Activated T-cell treated with anti-CD3 and anti-CD28 coated beads, Interleukin-2, amount 50 U/mL, for 4 hours (primary cell): ENCODE measurements around the gene HYDIN. TPM values are rescaled to one million over a fixed set of nuclear protein-coding genes. Genes with fewer than 3 reads are reported as not detected.
A peak's percentile ranks its signal among the peaks of the same experiment; 100 is the strongest.

Experiments
- ATAC-seq, 2 donors: fragments of 200-7000 bp; cut with Tn5 transposase; one replicate each; pipeline ENCODE4 v1.10.0; 2021
- DNase-seq: peaks from one replicate; pipeline ENCODE4 v3.0.0-alpha.2; 2020
- H3K27me3 Mint-ChIP-seq: one replicate; pipeline ENCODE4 v1.8.0; 2021; ENCODE audit warnings: low read depth, mixed read lengths
- H3K36me3 Mint-ChIP-seq: one replicate; pipeline ENCODE4 v1.8.0; 2022; ENCODE audit warnings: mixed read lengths; ENCODE audit not compliant: insufficient read depth
- H3K4me1 Mint-ChIP-seq: one replicate; pipeline ENCODE4 v1.8.0; 2021; ENCODE audit warnings: low read depth, mixed read lengths
- H3K4me3 Mint-ChIP-seq: one replicate; pipeline ENCODE4 v1.8.0; 2021; ENCODE audit warnings: mild to moderate bottlenecking, moderate library complexity, mixed read lengths
- H3K9me3 Mint-ChIP-seq: one replicate; pipeline ENCODE4 v1.8.0; 2021; ENCODE audit warnings: mixed read lengths
- total RNA-seq, 3 donors: library from RNA; stranded (reverse); gene quantifications; one replicate each; pipeline ENCODE4 v1.2.1, GENCODE V29; 2021

Gene HYDIN
- total RNA-seq, 3 donors from 2014 or later = not detected

- DNase-seq (no peak), ATAC-seq (no peak)
- Mint-ChIP-seq H3K27me3 (no peaks in the 10 kb centered on the region), H3K36me3 (peaks cover 39% of the 10 kb centered on the region), H3K9me3 (no peaks in the 10 kb centered on the region), H3K4me3 (no peak overlapping the region), H3K4me1 (no peaks in the 10 kb centered on the region)
Measured at GRCh38 chr16:70777973-70778406, 452.5 kb downstream of the HYDIN start.

GRCh38 chr16:70777496-70777895, 453.0 kb downstream of the HYDIN start:
- Mint-ChIP-seq H3K9me3 (no peaks in the 10 kb centered on the region), H3K27me3 (no peaks in the 10 kb centered on the region), H3K4me3 (no peak overlapping the region), H3K4me1 (no peaks in the 10 kb centered on the region), H3K36me3 (peaks cover 36% of the 10 kb centered on the region)
- ATAC-seq = no peak
- DNase-seq = no peak

- Mint-ChIP-seq H3K27me3 (no peaks in the 10 kb centered on the region), H3K9me3 (no peaks in the 10 kb centered on the region), H3K4me1 (no peaks in the 10 kb centered on the region), H3K36me3 (peaks cover 25% of the 10 kb centered on the region), H3K4me3 (no peak overlapping the region)
- DNase-seq = no peak
- no peak for ATAC-seq
Measured at GRCh38 chr16:70775399-70775798, 455.1 kb downstream of the HYDIN start.

GRCh38 chr16:70774261-70774660, 456.3 kb downstream of the HYDIN start:
- DNase-seq = no peak
- Mint-ChIP-seq H3K4me1 (no peaks in the 10 kb centered on the region), H3K4me3 (no peak overlapping the region), H3K27me3 (no peaks in the 10 kb centered on the region), H3K9me3 (no peaks in the 10 kb centered on the region), H3K36me3 (peaks cover 21% of the 10 kb centered on the region)
- ATAC-seq = no peak

GRCh38 chr16:70772493-70772892, 458.0 kb downstream of the HYDIN start:
- Mint-ChIP-seq H3K4me1 (no peaks in the 10 kb centered on the region), H3K27me3 (no peaks in the 10 kb centered on the region), H3K36me3 (peaks cover 12% of the 10 kb centered on the region), H3K4me3 (no peak overlapping the region), H3K9me3 (no peaks in the 10 kb centered on the region)
- DNase-seq = no peak
- ATAC-seq = no peak

- Mint-ChIP-seq H3K36me3 (peaks cover 8% of the 10 kb centered on the region), H3K4me3 (no peak overlapping the region), H3K9me3 (no peaks in the 10 kb centered on the region), H3K27me3 (no peaks in the 10 kb centered on the region), H3K4me1 (no peaks in the 10 kb centered on the region)
- ATAC-seq (peak; percentile 58 to 67), DNase-seq (peak; percentile 45)
Measured at GRCh38 chr16:70770626-70771552, 459.6 kb downstream of the HYDIN start.

GRCh38 chr16:70770291-70770625, 460.3 kb downstream of the HYDIN start:
- H3K27me3 Mint-ChIP-seq = no peaks in the 10 kb centered on the region
- H3K9me3 Mint-ChIP-seq = no peaks in the 10 kb centered on the region
- ATAC-seq = no peak

GRCh38 chr16:70769761-70770160, 460.8 kb downstream of the HYDIN start:
- H3K9me3 Mint-ChIP-seq = no peaks in the 10 kb centered on the region

More at GRCh38 chr16:70770291-70770625, 460.3 kb downstream of the HYDIN start:
- Mint-ChIP-seq H3K4me3 (no peak overlapping the region), H3K4me1 (no peaks in the 10 kb centered on the region), H3K36me3 (peaks cover 6% of the 10 kb centered on the region)
- DNase-seq = no peak

GRCh38 chr16:70769131-70769530, 461.4 kb downstream of the HYDIN start:
- ATAC-seq = no peak

More at GRCh38 chr16:70769761-70770160, 460.8 kb downstream of the HYDIN start:
- no peaks in the 10 kb centered on the region for H3K4me1 Mint-ChIP-seq
- ATAC-seq (no peak), DNase-seq (no peak)
- H3K27me3 Mint-ChIP-seq = no peaks in the 10 kb centered on the region
- H3K36me3 Mint-ChIP-seq = peaks cover 6% of the 10 kb centered on the region
- no peak overlapping the region for H3K4me3 Mint-ChIP-seq

GRCh38 chr16:70768203-70768580, 462.3 kb downstream of the HYDIN start:
- DNase-seq = no peak
- Mint-ChIP-seq H3K9me3 (no peaks in the 10 kb centered on the region), H3K4me1 (no peaks in the 10 kb centered on the region), H3K4me3 (no peak overlapping the region), H3K27me3 (no peaks in the 10 kb centered on the region), H3K36me3 (peaks cover 10% of the 10 kb centered on the region)
- ATAC-seq = no peak

More at GRCh38 chr16:70769131-70769530, 461.4 kb downstream of the HYDIN start:
- Mint-ChIP-seq H3K27me3 (no peaks in the 10 kb centered on the region), H3K4me1 (no peaks in the 10 kb centered on the region), H3K36me3 (peaks cover 8% of the 10 kb centered on the region), H3K4me3 (no peak overlapping the region), H3K9me3 (no peaks in the 10 kb centered on the region)
- no peak for DNase-seq

GRCh38 chr16:70767377-70768202, 462.9 kb downstream of the HYDIN start:
- H3K4me3 Mint-ChIP-seq = no peak overlapping the region

GRCh38 chr16:70766658-70767057, 463.9 kb downstream of the HYDIN start:
- ATAC-seq (no peak), DNase-seq (no peak)
- no peaks in the 10 kb centered on the region for H3K4me1 Mint-ChIP-seq
- H3K4me3 Mint-ChIP-seq = no peak overlapping the region
- no peaks in the 10 kb centered on the region for H3K9me3 Mint-ChIP-seq
- no peaks in the 10 kb centered on the region for H3K27me3 Mint-ChIP-seq
- peaks cover 11% of the 10 kb centered on the region for H3K36me3 Mint-ChIP-seq

More at GRCh38 chr16:70767377-70768202, 462.9 kb downstream of the HYDIN start:
- ATAC-seq (no peak), DNase-seq (no peak)
- Mint-ChIP-seq H3K27me3 (no peaks in the 10 kb centered on the region), H3K9me3 (no peaks in the 10 kb centered on the region), H3K36me3 (peaks cover 8% of the 10 kb centered on the region), H3K4me1 (no peaks in the 10 kb centered on the region)

- ATAC-seq (no peak), DNase-seq (no peak)
- Mint-ChIP-seq H3K9me3 (no peaks in the 10 kb centered on the region), H3K4me1 (no peaks in the 10 kb centered on the region), H3K27me3 (no peaks in the 10 kb centered on the region), H3K4me3 (no peak overlapping the region), H3K36me3 (peaks cover 11% of the 10 kb centered on the region)
Measured at GRCh38 chr16:70766176-70766575, 464.3 kb downstream of the HYDIN start.

GRCh38 chr16:70765491-70765890, 465.0 kb downstream of the HYDIN start:
- ATAC-seq (no peak), DNase-seq (no peak)
- Mint-ChIP-seq H3K4me3 (no peak overlapping the region), H3K27me3 (no peaks in the 10 kb centered on the region), H3K4me1 (no peaks in the 10 kb centered on the region), H3K36me3 (peaks cover 10% of the 10 kb centered on the region), H3K9me3 (no peaks in the 10 kb centered on the region)
